Measurements from ENCODE around the gene MGAT4A. TPM values are rescaled to one million over a fixed set of nuclear protein-coding genes. Genes with fewer than 3 reads are reported as not detected.

Gene MGAT4A
- total and polyA plus RNA-seq, 2 of the 8 experiments (the other 6 are each of a cell fraction or from before 2014, with no cell fraction given) = 1.4 to 7.7 TPM

DNA sequence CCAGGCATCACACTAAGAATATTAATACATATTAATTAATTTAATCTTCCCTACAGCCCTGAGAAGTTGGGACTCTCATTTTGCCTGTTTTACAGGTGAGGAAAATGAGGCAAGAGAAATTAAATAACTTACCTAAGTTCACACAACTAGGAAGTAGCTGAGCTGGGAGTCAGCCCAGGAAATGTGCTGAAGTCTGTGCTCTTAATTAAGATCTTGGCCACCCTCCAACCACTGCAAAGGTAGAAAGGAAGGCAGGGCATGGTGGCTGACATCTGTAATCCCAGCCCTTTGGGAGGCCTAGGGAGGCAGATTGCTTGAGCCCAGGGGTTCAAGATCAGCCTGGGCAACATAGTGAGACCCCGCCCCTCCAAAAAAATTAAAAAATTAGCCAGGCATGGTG is 12.9 kb upstream of the MGAT4A start (continued):
- no peak for TF ChIP-seq EZH2 (IDR thresholded peaks at IDR 0.05; ENCODE audit: low read depth, low read length, severe bottlenecking)

DNA sequence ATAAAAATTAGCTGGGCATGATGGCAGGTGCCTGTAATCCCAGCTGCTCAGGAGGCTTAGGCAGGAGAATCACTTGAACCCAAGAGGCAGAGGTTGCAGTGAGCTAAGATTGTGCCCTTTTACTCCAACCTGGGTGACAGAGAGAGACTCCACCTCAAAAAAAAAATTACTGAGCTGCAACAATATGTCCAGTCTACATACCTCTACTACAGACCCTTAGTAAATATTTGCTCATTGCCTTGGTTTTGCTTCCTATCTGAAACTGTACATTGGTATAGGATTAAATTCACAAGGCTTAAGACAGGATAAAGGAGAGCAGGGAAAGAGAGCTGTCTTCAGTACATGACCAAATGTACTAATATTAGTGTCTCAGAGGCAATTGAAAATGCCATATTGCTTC is 8.1 kb upstream of the MGAT4A start:
- H3K4me2 ChIP-seq (ENCODE audit: insufficient read depth in 1 of 2, low read depth in 2 of 2, low read length in 2 of 2) = no peak overlapping the region
- H3K4ac ChIP-seq (replicated peaks; ENCODE audit: insufficient read length, low read depth, low read length) = no peak overlapping the region
- no peak overlapping the region for H2BK20ac ChIP-seq (ENCODE audit: low read length)
- no peaks in the 10 kb centered on the region for H3K27me3 ChIP-seq (replicated peaks in 1 of 4; ENCODE audit: control insufficient read depth in 3 of 4, extremely low read depth in 1 of 4, insufficient read depth in 3 of 4, low read length in 3 of 4)
- no peak overlapping the region for H3K4me3 ChIP-seq (ENCODE audit: extremely low read depth in 1 of 4, insufficient read depth in 2 of 4, low read depth in 3 of 4, low read length in 4 of 4)
- H4K20me1 ChIP-seq (replicated peaks in 1 of 2; ENCODE audit: control insufficient read depth in 1 of 2, insufficient read depth in 2 of 2, low read length in 2 of 2) = no peaks in the 10 kb centered on the region
- no peak overlapping the region for H4K8ac ChIP-seq (ENCODE audit: extremely low read depth, insufficient read depth, low read length)
- H3K79me2 ChIP-seq (ENCODE audit: control insufficient read depth in 1 of 2, insufficient read depth in 2 of 2, low read length in 2 of 2) = no peaks in the 10 kb centered on the region
- H3K23me2 ChIP-seq (ENCODE audit: low read depth, low read length) = no peaks in the 10 kb centered on the region
- no peak overlapping the region for H3K18ac ChIP-seq (ENCODE audit: extremely low read depth, low read length)
- H3K9ac ChIP-seq (replicated peaks in 1 of 4; ENCODE audit: extremely low read depth in 1 of 4, low read depth in 3 of 4, low read length in 3 of 4) = no peak overlapping the region
- H2BK5ac ChIP-seq (ENCODE audit: low read depth, low read length) = no peak overlapping the region
- no peak overlapping the region for H2BK120ac ChIP-seq (replicated peaks; ENCODE audit: low read depth, low read length)
- no peaks in the 10 kb centered on the region for H3K79me1 ChIP-seq (ENCODE audit: low read depth, low read length)
- POLR2A ChIA-PET (ENCODE audit: partially characterized antibody) = interaction anchor here (0.6 kb wide), 1 partner anchor 40 kb away, joined by 3 read pairs; no protein-coding TSS in a partner anchor
- H2AFZ ChIP-seq (ENCODE audit: low read length) = no peak overlapping the region
- no peaks in the 10 kb centered on the region for H3K9me3 ChIP-seq (ENCODE audit: insufficient read depth in 2 of 2, low read depth in 1 of 2, low read length in 1 of 2)
- TF ChIP-seq POU5F1 (IDR thresholded peaks at IDR 0.05; ENCODE audit: low read depth, low read length) (no peak), MAX (IDR thresholded peaks at IDR 0.05) (no peak), KDM4A (IDR thresholded peaks at IDR 0.05; ENCODE audit: low read depth, low read length, severe bottlenecking) (no peak), TEAD4 (IDR thresholded peaks at IDR 0.05; ENCODE audit: low read depth, low read length) (no peak), ASH2L (IDR thresholded peaks at IDR 0.05; ENCODE audit: low read length) (no peak)
- H2BK12ac ChIP-seq (ENCODE audit: low read depth, low read length) = no peak overlapping the region
- H2BK15ac ChIP-seq (ENCODE audit: low read length) = no peak overlapping the region
- no peak for DNase-seq (ENCODE audit: low read depth in 1 of 2, low spot score in 2 of 2)
- no peak overlapping the region for H3K14ac ChIP-seq (ENCODE audit: insufficient read length)
- no peak overlapping the region for H4K5ac ChIP-seq (ENCODE audit: insufficient read length, low read depth, low read length)
- no peak overlapping the region for H3K23ac ChIP-seq (ENCODE audit: insufficient read length)
- H3K27ac ChIP-seq (ENCODE audit: low read depth, low read length) = no peak overlapping the region
- no peaks in the 10 kb centered on the region for H3K36me3 ChIP-seq (ENCODE audit: control insufficient read depth in 2 of 4, insufficient read depth in 4 of 4, low read length in 3 of 4)
- H3K56ac ChIP-seq (replicated peaks; ENCODE audit: insufficient read length, low read depth, low read length) = no peak overlapping the region
- no peak for FAIRE-seq
- no peak overlapping the region for H2AK5ac ChIP-seq (ENCODE audit: low read depth, low read length)
- CTCF ChIA-PET (ENCODE audit: partially characterized antibody) = interaction anchor here (1.2 kb wide), 1 partner anchor 9 kb away, joined by 3 read pairs; no protein-coding TSS in a partner anchor
- no peaks in the 10 kb centered on the region for H3K4me1 ChIP-seq (replicated peaks in 1 of 4; ENCODE audit: control insufficient read depth in 3 of 4, insufficient read depth in 4 of 4, low read length in 3 of 4)
- no peak overlapping the region for H4K91ac ChIP-seq (replicated peaks; ENCODE audit: insufficient read length, low read length)

Measured in H1 (cell line).